ENCODE results near the gene MAP3K7CL. TPM values are rescaled to one million over a fixed set of nuclear protein-coding genes. Genes with fewer than 3 reads are reported as not detected.

The MAP3K7CL gene
- total RNA-seq, 1 experiment from 2014 or later = 0.15 TPM

DNA sequence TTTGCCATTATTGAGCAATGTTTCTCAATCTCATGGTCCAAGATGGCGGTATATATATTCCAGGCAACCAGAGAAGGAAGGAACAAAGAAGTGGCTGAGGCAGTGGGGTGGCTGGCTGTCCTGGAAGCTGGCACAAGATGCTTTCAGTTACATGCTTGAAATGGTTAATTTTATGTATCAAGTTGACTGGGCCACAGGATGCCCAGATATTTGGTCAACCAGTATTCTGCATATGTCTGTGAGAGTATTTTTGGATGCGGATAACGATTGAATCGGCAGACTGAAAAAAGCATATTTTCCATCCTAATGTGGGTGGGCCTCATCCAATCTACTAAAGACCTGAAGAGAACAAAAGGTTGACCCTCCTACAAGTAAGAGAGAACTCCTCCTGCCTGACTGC is 55.2 kb downstream of the MAP3K7CL start (continued):
- TF ChIP-seq, protein P1, sequence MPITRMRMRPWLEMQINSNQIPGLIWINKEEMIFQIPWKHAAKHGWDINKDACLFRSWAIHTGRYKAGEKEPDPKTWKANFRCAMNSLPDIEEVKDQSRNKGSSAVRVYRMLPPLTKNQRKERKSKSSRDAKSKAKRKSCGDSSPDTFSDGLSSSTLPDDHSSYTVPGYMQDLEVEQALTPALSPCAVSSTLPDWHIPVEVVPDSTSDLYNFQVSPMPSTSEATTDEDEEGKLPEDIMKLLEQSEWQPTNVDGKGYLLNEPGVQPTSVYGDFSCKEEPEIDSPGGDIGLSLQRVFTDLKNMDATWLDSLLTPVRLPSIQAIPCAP (CRISPR knock-in tag; IDR thresholded peaks at IDR 0.05) = no peak
- TF ChIP-seq, protein P2, sequence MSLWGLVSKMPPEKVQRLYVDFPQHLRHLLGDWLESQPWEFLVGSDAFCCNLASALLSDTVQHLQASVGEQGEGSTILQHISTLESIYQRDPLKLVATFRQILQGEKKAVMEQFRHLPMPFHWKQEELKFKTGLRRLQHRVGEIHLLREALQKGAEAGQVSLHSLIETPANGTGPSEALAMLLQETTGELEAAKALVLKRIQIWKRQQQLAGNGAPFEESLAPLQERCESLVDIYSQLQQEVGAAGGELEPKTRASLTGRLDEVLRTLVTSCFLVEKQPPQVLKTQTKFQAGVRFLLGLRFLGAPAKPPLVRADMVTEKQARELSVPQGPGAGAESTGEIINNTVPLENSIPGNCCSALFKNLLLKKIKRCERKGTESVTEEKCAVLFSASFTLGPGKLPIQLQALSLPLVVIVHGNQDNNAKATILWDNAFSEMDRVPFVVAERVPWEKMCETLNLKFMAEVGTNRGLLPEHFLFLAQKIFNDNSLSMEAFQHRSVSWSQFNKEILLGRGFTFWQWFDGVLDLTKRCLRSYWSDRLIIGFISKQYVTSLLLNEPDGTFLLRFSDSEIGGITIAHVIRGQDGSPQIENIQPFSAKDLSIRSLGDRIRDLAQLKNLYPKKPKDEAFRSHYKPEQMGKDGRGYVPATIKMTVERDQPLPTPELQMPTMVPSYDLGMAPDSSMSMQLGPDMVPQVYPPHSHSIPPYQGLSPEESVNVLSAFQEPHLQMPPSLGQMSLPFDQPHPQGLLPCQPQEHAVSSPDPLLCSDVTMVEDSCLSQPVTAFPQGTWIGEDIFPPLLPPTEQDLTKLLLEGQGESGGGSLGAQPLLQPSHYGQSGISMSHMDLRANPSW (CRISPR knock-in tag; conservative IDR thresholded peaks at IDR 0.05; ENCODE audit: low read depth) = no peak

- Mint-ChIP-seq H3K27me3 (ENCODE audit: low read depth) (peaks cover 55% of the 10 kb centered on the region), H3K27ac (no peak overlapping the region), H3K4me1 (peaks cover 14% of the 10 kb centered on the region), H3K36me3 (no peaks in the 10 kb centered on the region), H3K4me3 (no peak overlapping the region), H3K9me3 (no peaks in the 10 kb centered on the region)
- ATAC-seq (no peak), DNase-seq (ENCODE audit: low spot score) (no peak)
- POLR2A ChIA-PET = no interaction called here
- TF ChIP-seq CTCF (IDR thresholded peaks at IDR 0.05) = no peak
- CTCF ChIA-PET = no interaction called here
Measured at GRCh38 chr21:29186246-29186645, 55.8 kb downstream of the MAP3K7CL start.

DNA sequence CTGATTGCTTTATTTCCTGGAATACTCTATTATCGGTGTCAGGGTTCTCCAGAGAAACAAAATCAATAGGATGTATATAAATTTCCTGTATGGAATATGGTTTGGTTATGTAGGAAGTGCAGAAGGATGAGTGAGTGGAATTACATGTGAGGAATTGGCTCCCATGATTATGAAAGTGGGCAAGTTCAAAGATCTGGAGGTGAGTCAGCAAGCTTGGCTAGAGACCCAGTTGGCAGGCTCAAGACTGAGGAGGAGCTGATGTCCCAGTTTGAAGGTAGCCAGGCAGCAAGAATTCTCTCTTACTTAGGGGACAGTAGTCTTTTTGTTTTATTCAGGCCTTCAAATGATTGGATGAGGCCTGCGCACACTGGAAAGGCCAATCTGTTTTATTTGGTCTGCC is 57.5 kb downstream of the MAP3K7CL start:
- ChIA-PET CTCF (no interaction called here), POLR2A (interaction anchor here (0.9 kb wide), 1 partner anchor 10 kb away, joined by 3 read pairs; no protein-coding TSS in a partner anchor)
- no peak overlapping the region for H3K27ac Mint-ChIP-seq
- H3K4me3 Mint-ChIP-seq = no peak overlapping the region
- H3K9me3 Mint-ChIP-seq = no peaks in the 10 kb centered on the region
- H3K27me3 Mint-ChIP-seq (ENCODE audit: low read depth) = peaks cover 43% of the 10 kb centered on the region
- ATAC-seq = no peak
- peaks cover 12% of the 10 kb centered on the region for H3K4me1 Mint-ChIP-seq
- no peaks in the 10 kb centered on the region for H3K36me3 Mint-ChIP-seq
- no peak for DNase-seq (ENCODE audit: low spot score)
- no peak for TF ChIP-seq ZNF416 (CRISPR knock-in tag; IDR thresholded peaks at IDR 0.05)
- TF ChIP-seq CTCF (IDR thresholded peaks at IDR 0.05) = no peak
- no peak for TF ChIP-seq GTF2I (CRISPR knock-in tag; conservative IDR thresholded peaks at IDR 0.05)
- TF ChIP-seq, protein P3, sequence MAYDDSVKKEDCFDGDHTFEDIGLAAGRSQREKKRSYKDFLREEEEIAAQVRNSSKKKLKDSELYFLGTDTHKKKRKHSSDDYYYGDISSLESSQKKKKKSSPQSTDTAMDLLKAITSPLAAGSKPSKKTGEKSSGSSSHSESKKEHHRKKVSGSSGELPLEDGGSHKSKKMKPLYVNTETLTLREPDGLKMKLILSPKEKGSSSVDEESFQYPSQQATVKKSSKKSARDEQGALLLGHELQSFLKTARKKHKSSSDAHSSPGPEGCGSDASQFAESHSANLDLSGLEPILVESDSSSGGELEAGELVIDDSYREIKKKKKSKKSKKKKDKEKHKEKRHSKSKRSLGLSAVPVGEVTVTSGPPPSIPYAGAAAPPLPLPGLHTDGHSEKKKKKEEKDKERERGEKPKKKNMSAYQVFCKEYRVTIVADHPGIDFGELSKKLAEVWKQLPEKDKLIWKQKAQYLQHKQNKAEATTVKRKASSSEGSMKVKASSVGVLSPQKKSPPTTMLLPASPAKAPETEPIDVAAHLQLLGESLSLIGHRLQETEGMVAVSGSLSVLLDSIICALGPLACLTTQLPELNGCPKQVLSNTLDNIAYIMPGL (CRISPR knock-in tag; IDR thresholded peaks at IDR 0.05) = no peak
- TF ChIP-seq, protein P4, sequence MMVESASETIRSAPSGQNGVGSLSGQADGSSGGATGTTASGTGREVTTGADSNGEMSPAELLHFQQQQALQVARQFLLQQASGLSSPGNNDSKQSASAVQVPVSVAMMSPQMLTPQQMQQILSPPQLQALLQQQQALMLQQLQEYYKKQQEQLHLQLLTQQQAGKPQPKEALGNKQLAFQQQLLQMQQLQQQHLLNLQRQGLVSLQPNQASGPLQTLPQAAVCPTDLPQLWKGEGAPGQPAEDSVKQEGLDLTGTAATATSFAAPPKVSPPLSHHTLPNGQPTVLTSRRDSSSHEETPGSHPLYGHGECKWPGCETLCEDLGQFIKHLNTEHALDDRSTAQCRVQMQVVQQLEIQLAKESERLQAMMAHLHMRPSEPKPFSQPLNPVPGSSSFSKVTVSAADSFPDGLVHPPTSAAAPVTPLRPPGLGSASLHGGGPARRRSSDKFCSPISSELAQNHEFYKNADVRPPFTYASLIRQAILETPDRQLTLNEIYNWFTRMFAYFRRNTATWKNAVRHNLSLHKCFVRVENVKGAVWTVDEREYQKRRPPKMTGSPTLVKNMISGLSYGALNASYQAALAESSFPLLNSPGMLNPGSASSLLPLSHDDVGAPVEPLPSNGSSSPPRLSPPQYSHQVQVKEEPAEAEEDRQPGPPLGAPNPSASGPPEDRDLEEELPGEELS (CRISPR knock-in tag; IDR thresholded peaks at IDR 0.05) = no peak
- TF ChIP-seq PRDM15 (CRISPR knock-in tag; IDR thresholded peaks at IDR 0.05) = no peak
- TF ChIP-seq, protein P5, sequence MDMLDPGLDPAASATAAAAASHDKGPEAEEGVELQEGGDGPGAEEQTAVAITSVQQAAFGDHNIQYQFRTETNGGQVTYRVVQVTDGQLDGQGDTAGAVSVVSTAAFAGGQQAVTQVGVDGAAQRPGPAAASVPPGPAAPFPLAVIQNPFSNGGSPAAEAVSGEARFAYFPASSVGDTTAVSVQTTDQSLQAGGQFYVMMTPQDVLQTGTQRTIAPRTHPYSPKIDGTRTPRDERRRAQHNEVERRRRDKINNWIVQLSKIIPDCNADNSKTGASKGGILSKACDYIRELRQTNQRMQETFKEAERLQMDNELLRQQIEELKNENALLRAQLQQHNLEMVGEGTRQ (CRISPR knock-in tag; IDR thresholded peaks at IDR 0.05) = no peak
- TF ChIP-seq ZNF121 (CRISPR knock-in tag; IDR thresholded peaks at IDR 0.05) = no peak
- TF ChIP-seq, protein P1 (CRISPR knock-in tag; IDR thresholded peaks at IDR 0.05) = no peak
- no peak for TF ChIP-seq ZNF423 (CRISPR knock-in tag; IDR thresholded peaks at IDR 0.05)
- TF ChIP-seq EMX1 (CRISPR knock-in tag; IDR thresholded peaks at IDR 0.05) = no peak
- TF ChIP-seq GABPB1 (CRISPR knock-in tag; IDR thresholded peaks at IDR 0.05) = no peak
- TF ChIP-seq NFYB (CRISPR knock-in tag; conservative IDR thresholded peaks at IDR 0.05; ENCODE audit: low read depth) = no peak
- no peak for TF ChIP-seq ZNF219 (CRISPR knock-in tag; IDR thresholded peaks at IDR 0.05; ENCODE audit: borderline replicate concordance)
- no peak for TF ChIP-seq TEAD1 (CRISPR knock-in tag; IDR thresholded peaks at IDR 0.05)

Data from WTC11 (cell line).